Hepatic stellate cell (primary cell): ENCODE results near the gene CLIC5.

Experiments used
- DNase-seq: peaks from one replicate; pipeline ENCODE4 v3.0.0; 2011; ENCODE audit warnings: low spot score

The CLIC5 gene

GRCh38 chr6:45895569-45895968, 120.1 kb downstream of the CLIC5 start:
- DNase-seq: no peak

GRCh38 chr6:45892696-45893245, 122.9 kb downstream of the CLIC5 start:
- no peak for DNase-seq

- DNase-seq: no peak
Measured at GRCh38 chr6:45892196-45892595, 123.5 kb downstream of the CLIC5 start.

- no peak for DNase-seq
Measured at GRCh38 chr6:45886776-45887175, 128.9 kb downstream of the CLIC5 start.

DNA sequence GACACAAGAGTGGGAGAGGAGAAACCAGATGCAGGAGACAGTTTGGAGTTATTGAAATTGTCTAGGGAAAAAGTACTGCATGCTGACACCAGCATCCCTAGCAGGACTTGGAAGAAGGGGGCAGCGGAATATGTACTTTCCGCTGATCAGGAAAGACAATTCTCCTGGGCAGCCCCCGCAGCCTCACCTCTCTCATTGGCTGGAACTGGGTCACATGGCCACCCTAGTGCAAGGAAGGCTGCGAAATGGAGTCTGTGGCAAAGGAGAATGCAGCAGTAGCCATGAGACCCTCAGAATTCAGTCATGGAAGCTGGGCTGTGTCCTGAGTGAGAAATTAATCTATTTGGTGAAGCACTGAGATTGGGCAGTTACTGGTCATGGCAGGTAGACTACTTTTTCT, 131.3 kb downstream of the CLIC5 start:
- DNase-seq: no peak

- DNase-seq: no peak
Measured at GRCh38 chr6:45882671-45883070, 133.0 kb downstream of the CLIC5 start.

DNA sequence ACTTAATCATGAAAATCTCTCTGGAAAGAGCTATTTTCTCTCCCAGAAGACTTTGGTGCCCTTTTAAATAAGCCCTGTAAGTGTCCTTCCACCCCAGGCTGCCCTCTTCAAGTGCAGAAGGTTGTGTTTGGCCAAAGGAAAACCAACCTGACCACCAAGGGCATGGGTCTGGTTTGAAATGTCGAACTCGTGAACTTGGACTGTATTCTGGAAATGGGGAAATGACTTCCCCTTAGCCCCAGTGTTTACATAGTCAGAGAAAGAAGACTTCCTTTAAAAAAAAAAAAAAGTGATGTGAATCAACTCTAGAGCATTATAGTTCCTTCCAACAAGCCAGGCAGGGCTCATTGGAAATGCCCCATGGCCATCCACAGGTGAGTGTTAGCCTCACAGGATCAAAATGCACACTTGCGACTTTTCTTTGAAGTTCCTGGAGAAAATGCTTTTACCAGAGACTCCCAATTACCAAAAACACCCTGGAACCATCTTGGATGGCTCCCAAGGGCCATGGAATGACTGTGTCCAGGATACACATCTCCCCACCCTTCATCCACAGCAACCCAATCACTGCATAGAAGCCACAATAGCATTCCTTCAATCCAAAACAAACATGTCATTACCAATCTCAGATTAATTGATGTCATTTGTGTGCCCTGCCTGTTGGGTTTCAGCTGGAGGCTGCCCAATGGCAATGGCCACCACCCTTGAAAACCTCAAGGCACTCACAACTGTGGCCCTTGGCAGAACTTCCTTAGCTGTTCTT, 133.8 kb downstream of the CLIC5 start:
- no peak for DNase-seq

GRCh38 chr6:45880676-45881075, 135.0 kb downstream of the CLIC5 start:
- DNase-seq: no peak

DNA sequence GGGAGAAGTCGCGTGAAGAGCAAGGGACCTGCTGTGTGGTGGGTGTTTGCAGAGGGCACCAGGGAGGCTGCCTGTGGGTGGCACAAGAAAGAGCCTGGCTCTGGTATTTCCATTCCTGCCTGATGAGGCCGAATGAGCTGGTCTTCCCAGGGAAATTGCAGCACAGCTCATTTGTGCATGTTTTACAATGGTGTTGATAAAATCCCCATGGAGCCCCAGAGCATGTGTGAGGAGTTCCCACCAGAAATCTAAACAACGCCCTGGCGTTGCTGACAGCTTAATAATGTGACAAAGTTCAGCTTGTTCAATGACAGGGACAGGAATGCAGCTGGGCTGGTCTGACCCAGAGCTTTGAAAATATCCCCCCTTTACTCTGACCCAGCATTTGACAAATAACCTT, 135.5 kb downstream of the CLIC5 start:
- no peak for DNase-seq

GRCh38 chr6:45877970-45878590, 137.6 kb downstream of the CLIC5 start:
- DNase-seq: no peak

GRCh38 chr6:45872827-45873365, 142.8 kb downstream of the CLIC5 start:
- DNase-seq: no peak

DNA sequence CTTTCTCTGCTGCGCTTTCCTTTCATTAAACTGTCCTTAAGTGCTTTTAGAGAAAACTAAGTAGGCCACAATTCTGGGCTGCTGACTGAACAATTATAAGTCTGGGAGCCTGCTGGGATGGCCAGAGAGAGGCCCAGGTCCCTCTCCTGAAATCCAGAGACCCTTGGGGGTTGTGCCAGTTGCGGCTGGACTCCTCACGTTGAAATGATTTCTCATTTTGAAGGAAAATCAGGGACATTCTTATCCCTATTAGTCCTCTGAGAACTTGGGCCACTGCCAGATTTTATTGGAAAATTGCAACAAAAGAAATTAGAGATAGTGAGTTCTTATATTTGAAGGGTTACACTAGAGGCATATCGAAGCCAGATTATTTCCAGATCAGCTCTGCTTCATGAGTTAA, 145.1 kb downstream of the CLIC5 start:
- DNase-seq: no peak

- DNase-seq: no peak
Measured at GRCh38 chr6:45864651-45865050, 151.0 kb downstream of the CLIC5 start.

DNA sequence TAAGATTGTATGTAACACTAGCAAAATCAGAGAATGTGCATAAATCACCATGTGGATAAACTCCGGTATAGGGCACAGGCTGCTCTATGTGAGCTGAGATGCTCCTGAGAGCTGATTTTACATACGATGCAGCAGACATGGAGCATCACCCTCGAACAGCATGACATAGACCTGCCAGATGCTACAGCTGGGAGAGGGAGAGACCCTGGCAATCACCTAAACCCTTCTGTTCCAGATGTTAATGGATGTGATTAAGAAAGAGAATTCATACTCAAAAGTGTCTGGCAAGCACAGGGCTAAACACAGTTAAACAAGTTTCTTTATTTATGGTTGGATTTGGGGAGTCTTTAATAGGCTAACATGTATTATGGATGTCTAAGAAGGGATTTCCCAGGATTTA, 157.0 kb downstream of the CLIC5 start:
- DNase-seq: no peak

DNA sequence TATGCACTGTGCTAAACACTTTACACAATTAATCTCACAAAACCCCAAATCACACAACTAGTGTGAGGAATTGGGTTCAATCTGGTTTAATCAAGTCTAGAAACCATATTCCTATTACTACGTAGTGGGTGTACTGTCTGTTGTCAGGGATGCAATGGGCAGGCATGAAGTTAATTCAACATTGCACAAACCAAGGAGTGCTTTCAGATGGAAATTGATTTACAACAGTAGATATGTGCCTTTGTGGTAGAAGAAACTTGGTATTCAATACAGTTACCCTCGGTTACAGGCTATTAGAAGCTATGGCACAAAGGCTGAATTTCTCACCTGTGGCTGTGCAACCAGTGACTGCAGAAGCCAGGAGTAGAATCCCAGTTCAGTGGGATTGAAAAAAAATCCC, 157.8 kb downstream of the CLIC5 start:
- no peak for DNase-seq

DNA sequence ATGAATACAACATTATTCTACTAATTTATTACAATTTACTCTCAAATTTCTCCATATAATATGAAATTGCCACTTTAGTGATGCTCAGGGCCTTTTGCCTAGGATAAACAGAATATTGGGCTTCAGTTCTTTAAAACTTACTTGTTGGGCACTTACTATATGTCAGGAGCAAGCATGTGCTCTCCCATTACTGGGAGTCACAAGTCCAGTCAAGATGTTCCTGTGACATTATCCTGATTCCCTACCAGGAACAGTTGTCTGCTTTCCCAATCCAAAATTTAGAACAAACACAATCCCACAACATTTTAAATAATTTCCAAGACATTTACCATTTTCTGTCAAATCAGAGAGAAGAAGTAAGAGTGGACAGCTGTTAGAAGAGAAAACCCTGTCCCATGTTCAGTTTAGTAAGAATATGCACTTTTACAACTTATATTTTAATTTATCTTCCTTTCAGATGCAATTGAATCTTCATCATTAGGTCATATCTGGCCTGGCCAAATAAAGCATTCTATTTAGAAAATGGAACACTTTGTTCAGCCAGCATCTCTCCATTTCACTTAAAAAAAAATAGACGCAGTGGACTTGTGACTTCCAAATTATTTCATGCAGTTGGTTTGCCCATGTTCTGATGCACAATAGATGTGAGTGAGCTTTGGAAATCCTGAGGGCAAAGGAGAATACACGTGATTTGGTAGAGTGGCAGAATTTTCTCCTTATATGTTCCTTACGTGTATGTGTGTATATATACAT, 159.8 kb downstream of the CLIC5 start:
- no peak for DNase-seq

DNA sequence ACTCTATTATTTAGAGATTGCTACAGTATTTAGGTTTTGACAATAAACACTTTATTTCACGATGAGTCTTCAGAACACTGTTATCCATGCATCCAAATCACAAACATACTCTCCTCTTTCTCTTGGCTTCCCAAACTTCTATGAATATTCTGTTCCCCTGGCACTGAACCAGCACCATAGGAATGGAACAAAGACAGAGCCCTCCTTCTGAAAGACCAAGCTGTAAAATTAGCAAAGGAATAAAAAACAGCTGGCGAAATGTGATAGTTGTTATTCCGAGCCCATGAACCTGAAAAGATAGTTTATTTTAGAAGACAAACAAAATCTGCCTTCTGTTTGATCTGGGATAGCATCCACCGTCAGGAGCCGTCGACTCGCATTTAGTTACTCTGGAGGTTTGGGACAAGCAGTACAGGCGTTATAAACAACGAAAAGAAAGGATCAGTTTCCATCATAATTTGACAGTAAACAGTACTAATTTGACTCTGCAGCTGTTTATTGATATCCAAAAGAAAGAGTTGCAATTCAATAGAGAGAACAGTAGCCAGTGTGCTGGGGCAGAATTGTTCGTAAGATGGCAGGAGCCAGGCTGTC, 161.4 kb downstream of the CLIC5 start:
- DNase-seq: no peak

GRCh38 chr6:45851034-45851400, 164.6 kb downstream of the CLIC5 start:
- DNase-seq: no peak

GRCh38 chr6:45850378-45851033, 165.2 kb downstream of the CLIC5 start:
- no peak for DNase-seq

DNA sequence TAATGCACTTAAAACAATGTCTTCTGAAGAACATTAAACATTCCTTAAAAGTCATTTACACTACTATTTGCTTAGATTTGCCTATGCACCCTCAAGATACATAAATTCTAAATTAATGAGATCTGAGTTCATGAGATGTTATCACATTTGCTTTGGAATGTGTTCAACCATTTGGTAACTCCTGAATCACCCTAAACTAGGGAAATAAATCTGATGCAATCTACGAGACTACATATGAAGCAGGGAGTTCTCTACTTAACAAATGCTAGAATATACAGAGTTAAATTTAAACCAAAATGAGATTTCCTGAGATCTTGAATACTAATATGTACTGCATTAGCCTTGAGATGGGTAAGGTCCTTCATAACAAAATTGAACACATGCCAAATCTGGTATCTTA, 170.1 kb downstream of the CLIC5 start:
- no peak for DNase-seq

DNA sequence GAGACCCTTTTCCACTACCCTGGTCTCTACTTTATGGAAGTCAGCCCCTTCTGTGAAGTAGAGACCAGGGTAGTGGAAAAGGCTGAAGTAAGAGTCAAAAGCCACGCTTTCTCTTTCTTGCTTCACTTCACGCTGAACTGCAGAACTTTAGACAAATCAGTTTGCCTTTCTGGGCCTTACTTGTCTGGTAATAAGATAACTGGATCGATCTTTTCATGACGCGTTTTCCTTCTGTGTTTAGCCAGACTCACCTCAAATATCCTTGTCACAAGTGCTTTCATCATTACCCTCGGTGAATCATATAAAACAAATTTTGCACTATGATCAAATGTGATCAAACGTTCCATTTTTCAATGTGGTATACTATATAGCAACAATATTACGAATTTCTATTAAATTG, 170.7 kb downstream of the CLIC5 start:
- no peak for DNase-seq
